GM12875 (cell line): ENCODE measurements around the gene LRRC15.

Experiments
- H3K4me3 ChIP-seq: one replicate; pipeline ENCODE4 v1.5.1; 2011; ENCODE audit warnings: low read depth, low read length, control low read depth
- TF ChIP-seq, protein P1 (sequence below): IDR thresholded peaks from 2 replicates; pipeline ENCODE4 v1.5.1; 2011; ENCODE audit warnings: low read depth, mild to moderate bottlenecking, control low read depth, inconsistent platforms, low read length, moderate library complexity, borderline replicate concordance; ENCODE audit not compliant: insufficient read depth

The LRRC15 gene

DNA sequence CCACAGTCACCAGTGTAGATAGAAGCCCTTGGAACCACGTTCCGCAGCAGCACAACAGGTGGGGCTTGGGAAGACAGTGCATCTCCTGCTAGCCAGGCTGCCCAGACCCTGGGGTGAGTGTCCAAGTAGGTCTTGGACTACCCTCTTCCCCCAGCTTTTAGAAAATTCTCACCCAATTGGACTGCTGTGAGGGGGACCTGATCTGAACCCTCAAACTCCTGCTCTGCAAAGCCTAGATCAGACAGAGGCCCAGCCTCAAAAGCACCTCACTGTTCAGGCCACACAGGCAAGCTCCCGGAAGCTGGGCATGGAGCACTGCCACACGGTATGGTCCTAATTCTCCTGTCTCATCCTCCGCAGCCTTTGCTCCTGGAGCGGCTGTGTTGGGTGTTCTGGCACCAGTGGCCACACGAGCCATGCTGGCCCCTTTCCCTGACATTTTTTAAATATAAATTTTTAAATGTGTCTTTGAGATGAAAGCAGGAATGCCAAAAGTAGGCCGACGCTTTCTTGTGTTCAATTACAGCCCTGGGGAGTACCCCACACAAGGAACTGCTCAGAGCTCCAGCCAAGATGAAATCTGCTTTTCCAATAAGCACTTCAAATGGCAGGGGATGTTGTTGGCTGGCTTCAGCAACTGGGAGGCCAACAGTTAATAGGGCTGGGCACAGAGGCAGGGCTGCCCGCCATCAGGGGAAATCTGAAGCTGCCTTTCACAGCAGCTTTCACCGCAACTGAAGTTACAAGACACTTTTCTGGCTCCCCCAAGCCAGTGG, 59.3 kb downstream of the LRRC15 start:
- TF ChIP-seq, protein P1, sequence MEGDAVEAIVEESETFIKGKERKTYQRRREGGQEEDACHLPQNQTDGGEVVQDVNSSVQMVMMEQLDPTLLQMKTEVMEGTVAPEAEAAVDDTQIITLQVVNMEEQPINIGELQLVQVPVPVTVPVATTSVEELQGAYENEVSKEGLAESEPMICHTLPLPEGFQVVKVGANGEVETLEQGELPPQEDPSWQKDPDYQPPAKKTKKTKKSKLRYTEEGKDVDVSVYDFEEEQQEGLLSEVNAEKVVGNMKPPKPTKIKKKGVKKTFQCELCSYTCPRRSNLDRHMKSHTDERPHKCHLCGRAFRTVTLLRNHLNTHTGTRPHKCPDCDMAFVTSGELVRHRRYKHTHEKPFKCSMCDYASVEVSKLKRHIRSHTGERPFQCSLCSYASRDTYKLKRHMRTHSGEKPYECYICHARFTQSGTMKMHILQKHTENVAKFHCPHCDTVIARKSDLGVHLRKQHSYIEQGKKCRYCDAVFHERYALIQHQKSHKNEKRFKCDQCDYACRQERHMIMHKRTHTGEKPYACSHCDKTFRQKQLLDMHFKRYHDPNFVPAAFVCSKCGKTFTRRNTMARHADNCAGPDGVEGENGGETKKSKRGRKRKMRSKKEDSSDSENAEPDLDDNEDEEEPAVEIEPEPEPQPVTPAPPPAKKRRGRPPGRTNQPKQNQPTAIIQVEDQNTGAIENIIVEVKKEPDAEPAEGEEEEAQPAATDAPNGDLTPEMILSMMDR, result no peak
- H3K4me3 ChIP-seq, result no peak overlapping the region

DNA sequence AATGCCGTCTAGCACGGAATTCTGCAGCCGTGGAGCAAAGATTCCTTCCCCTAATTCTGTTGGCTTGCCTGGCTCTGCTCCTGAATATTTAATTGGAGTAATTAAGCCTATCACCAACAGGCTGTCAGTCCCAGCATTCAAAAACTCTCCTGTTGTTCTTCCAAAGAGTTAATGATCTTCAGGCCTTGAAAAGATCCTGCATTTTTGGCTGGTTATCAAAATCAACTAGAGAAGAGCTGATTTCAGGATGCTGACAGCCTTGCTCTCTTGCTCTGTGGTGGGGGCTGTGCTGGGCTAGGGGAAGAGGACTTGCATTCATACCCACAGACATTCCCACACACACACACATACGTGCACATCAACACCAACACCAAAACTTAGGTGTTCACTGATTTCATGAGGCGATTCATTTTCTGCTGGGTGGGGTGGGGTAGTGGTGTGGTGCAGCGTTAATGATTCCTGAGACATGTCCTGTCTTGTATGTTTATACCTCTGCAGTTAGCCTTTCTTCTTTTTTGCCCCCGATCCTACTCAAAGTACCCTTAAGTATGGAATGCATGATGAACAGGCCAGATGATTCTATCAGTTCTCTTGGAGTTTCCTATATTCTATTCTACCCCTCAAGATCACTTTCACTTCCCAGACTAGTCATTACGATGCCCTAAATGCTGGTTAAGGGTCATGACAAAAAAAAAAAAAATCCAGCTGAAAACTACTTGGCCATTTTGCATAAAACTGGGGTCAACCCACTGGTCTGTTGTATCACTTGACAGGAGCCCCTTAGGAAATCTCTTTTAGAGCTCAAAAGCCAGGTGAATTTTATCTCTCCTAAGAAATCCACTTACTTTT, 60.7 kb downstream of the LRRC15 start:
- TF ChIP-seq, protein P1, result no peak
- H3K4me3 ChIP-seq, result no peak overlapping the region

DNA sequence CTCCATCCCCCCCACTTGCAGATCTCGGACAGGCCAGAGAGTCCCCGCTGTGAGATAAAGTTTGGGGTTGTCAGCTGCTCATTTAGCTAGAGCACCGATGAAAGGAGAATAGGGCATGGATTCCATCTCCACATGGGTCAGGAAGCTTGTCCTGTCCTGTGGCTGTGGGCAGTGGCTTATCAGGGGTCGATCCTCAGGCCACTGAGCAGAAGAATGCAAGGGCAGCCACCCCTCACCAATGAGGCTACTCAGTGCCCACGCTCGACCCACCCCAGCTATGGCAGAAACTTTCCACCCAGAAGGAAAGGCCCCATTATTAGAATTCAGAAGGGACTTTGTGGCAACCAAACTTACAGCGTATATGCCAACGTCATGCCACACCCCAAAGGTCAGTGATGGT, 61.7 kb downstream of the LRRC15 start:
- TF ChIP-seq, protein P1, result no peak
- no peak overlapping the region for H3K4me3 ChIP-seq

- TF ChIP-seq, protein P1, result no peak
- H3K4me3 ChIP-seq, result no peak overlapping the region
Observed at GRCh38 chr3:194306771-194307640, 62.5 kb downstream of the LRRC15 start.

DNA sequence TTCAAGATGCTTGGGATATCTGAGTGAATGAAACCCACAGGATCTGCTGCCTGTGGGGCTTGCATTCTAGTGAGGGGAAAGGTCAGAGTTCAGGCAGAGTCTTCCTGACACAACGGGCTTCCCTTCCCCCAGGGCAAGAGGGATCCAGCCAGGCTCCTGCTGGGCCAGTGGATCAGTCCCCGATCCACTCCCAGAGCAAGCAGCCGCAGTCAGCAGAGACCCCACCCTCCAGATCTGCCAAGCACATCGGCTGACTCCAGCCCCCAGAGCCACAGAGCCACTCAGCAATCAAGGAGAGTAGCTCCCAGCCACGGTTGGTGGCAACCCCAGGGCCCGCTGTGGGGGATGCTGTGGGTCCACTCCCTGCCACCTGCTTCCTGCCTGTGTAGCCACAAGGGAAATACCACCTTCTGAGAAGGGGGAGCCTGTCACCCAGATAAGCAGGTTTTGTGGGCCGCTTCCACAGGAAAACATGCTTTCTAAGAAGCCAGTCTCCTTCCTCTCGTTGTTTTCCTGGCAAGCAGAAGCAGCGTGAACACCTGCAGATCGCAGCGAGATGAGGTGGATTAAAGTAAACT, 63.3 kb downstream of the LRRC15 start:
- TF ChIP-seq, protein P1, result no peak
- H3K4me3 ChIP-seq, result peak overlapping the region; percentile 45

- TF ChIP-seq, protein P1, result no peak
- H3K4me3 ChIP-seq, result peak overlapping the region; percentile 45
Observed at GRCh38 chr3:194305356-194306108, 64.0 kb downstream of the LRRC15 start.
